DND-41 (cell line): ENCODE results near the gene GTF2H2.
"Not testable (repeated sequence)": the region's sequence is repeated elsewhere in the genome, so short reads cannot be mapped to it uniquely, and the experiment has no call there.

Experiments
- EZH2 ChIP-seq: IDR thresholded peaks from 3 replicates; pipeline ENCODE4 v1.6.1; 2012; ENCODE audit warnings: borderline replicate concordance, low read depth, mild to moderate bottlenecking, moderate library complexity, low read length, inconsistent platforms; ENCODE audit not compliant: severe bottlenecking
- TF ChIP-seq, protein P1 (sequence below): IDR thresholded peaks from 2 replicates; pipeline ENCODE4 v1.5.1; 2012; ENCODE audit warnings: borderline replicate concordance, low read length, moderate library complexity, mild to moderate bottlenecking; ENCODE audit not compliant: poor library complexity, severe bottlenecking; ENCODE audit errors: extremely low read depth

DNA sequence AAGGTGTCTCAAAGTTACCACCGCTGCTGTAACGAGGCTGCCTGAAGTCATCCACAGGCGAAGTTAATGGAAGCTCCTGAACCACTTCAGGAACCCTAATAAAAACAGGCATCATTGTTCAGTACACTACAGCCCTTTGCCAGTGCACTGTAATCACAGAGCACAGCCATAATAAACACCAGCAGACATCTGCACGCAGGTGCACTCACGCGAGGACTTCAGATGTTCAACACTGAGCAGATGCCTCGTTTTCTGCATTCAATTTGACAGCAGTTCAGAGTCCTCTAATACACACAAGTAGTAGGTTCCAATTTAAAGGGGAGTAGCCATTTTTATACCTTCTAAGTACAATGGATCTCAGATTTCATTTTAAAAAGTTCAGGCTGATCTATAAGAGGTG lies 15.4 kb upstream of the GTF2H2 start:
- TF ChIP-seq, protein P1, sequence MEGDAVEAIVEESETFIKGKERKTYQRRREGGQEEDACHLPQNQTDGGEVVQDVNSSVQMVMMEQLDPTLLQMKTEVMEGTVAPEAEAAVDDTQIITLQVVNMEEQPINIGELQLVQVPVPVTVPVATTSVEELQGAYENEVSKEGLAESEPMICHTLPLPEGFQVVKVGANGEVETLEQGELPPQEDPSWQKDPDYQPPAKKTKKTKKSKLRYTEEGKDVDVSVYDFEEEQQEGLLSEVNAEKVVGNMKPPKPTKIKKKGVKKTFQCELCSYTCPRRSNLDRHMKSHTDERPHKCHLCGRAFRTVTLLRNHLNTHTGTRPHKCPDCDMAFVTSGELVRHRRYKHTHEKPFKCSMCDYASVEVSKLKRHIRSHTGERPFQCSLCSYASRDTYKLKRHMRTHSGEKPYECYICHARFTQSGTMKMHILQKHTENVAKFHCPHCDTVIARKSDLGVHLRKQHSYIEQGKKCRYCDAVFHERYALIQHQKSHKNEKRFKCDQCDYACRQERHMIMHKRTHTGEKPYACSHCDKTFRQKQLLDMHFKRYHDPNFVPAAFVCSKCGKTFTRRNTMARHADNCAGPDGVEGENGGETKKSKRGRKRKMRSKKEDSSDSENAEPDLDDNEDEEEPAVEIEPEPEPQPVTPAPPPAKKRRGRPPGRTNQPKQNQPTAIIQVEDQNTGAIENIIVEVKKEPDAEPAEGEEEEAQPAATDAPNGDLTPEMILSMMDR: not testable (repeated sequence)
- TF ChIP-seq EZH2: not testable (repeated sequence)
